ENCODE results near the gene SLC26A1.

Gene SLC26A1

GRCh38 chr4:998096-998691 is 5.0 kb upstream of the SLC26A1 start:
- no peak for DNase-seq

- DNase-seq, result peak in 1 of 2 experiments; percentile 56
Measured at GRCh38 chr4:997375-998071, 4.3 kb upstream of the SLC26A1 start.

GRCh38 chr4:996997-997374 is 3.8 kb upstream of the SLC26A1 start:
- no peak for DNase-seq

GRCh38 chr4:996030-996996 is 3.1 kb upstream of the SLC26A1 start:
- peak in 1 of 2 experiments; percentile 32 for DNase-seq

- no peak for DNase-seq
Measured at GRCh38 chr4:995311-996026, 2.3 kb upstream of the SLC26A1 start.

- DNase-seq, result peak; percentile 27 to 62
Measured at GRCh38 chr4:992297-993110, 700 bp downstream of the SLC26A1 start.

- no peak for DNase-seq
Measured at GRCh38 chr4:991451-992296, 1.5 kb downstream of the SLC26A1 start.

GRCh38 chr4:990746-991367 is 2.3 kb downstream of the SLC26A1 start:
- no peak for DNase-seq

- DNase-seq, result no peak
Measured at GRCh38 chr4:989722-990471, 3.3 kb downstream of the SLC26A1 start.

GRCh38 chr4:988726-989721 is 4.2 kb downstream of the SLC26A1 start:
- no peak for DNase-seq

GRCh38 chr4:987624-988513 is 5.3 kb downstream of the SLC26A1 start:
- no peak for DNase-seq

GRCh38 chr4:986879-987623 is 6.2 kb downstream of the SLC26A1 start, which contains the start of gene IDUA:
Gene IDUA, plus strand, starts transcription at chr4:987044. Its CDS starts 41 bp downstream, at chr4:987085.
- peak; percentile 33 to 87 for DNase-seq

GRCh38 chr4:986428-986878 is 6.8 kb downstream of the SLC26A1 start:
- peak in 1 of 2 experiments; percentile 67 for DNase-seq

- DNase-seq, result peak; percentile 52 to 88
Measured at GRCh38 chr4:985123-985830, 7.9 kb downstream of the SLC26A1 start.

GRCh38 chr4:984336-985054 is 8.7 kb downstream of the SLC26A1 start:
- no peak for DNase-seq

All from NCI-H526 (cell line).